K562 (cell line): Measurements from ENCODE around the gene GPSM3. TPM values are rescaled to one million over a fixed set of nuclear protein-coding genes. Genes with fewer than 3 reads are reported as not detected.
A peak's percentile ranks its signal among the peaks of the same experiment; 100 is the strongest.

Experiments
- CREB1 ChIP-seq, 2 experiments: sonication (generic) in 1 of 2; formaldehyde crosslinking in 1 of 2; IDR thresholded peaks; 2 replicates each; pipeline versions ENCODE4 v1.6.1 to v1.8.0; 2012 to 2022; ENCODE audit warnings: inconsistent platforms in 1 of 2, mild to moderate bottlenecking in 1 of 2, missing genetic modification reagents in 1 of 2, moderate library complexity in 1 of 2
- FOSL1 ChIP-seq: fragments of 200-800 bp; sonication (Bioruptor generic); conservative IDR thresholded peaks from 2 replicates; pipeline ENCODE4 v1.6.1; 2016; ENCODE audit warnings: missing genetic modification characterization, missing compliant biosample characterization
- IFI16 ChIP-seq: fragments of 250-450 bp; sonication (Bioruptor Pico); IDR thresholded peaks from 2 replicates; pipeline ENCODE4 v2.1.2; 2022; ENCODE audit warnings: mild to moderate bottlenecking, inconsistent platforms
- PHF21A ChIP-seq: fragments of 450-650 bp; IDR thresholded peaks from 2 replicates; pipeline ENCODE4 v1.6.1; 2017; ENCODE audit warnings: low read depth, borderline replicate concordance
- POLR2A ChIP-seq: fragments of 450-650 bp; conservative IDR thresholded peaks from 2 replicates; pipeline ENCODE4 v1.6.1; 2016
- SNRNP70 ChIP-seq: fragments of 200-400 bp; formaldehyde crosslinking; optimal IDR thresholded peaks from 2 replicates; pipeline ENCODE3; 2017; ENCODE audit warnings: low read depth, low read length
- SREBF2 ChIP-seq: sonication (generic); formaldehyde crosslinking; IDR thresholded peaks from 2 replicates; pipeline ENCODE4 v1.4.0; 2020; ENCODE audit warnings: mild to moderate bottlenecking, missing genetic modification reagents
- TEAD1 ChIP-seq, 2 experiments: fragments of 450-650 bp in 1 of 2; sonication (generic) in 1 of 2; formaldehyde crosslinking; IDR thresholded peaks; 2 replicates each; pipeline versions ENCODE4 v1.4.0 to v1.8.0; 2020 to 2022; ENCODE audit warnings: mild to moderate bottlenecking in 2 of 2, missing genetic modification reagents in 1 of 2
- ZMIZ1 ChIP-seq, 2 experiments: fragments of 150-350 bp in 1 of 2; IDR thresholded peaks; 2 replicates each; pipeline ENCODE4 v1.6.1; 2012 to 2016; ENCODE audit warnings: low read depth in 2 of 2, low read length in 2 of 2, mild to moderate bottlenecking in 1 of 2, moderate library complexity in 1 of 2
- polyA plus RNA-seq, 8 experiments: library from polyadenylated mRNA; depleted of rRNA in 4 of 8; stranded (reverse) in 5 of 8; unstranded in 3 of 8; fragments of >200 nt; fragmentation: Nextera tagmentation in 2 of 8; fragmentation: Illumina TruSeq in 1 of 8; extraction: Ambion mirVana in 2 of 8; extraction: Trizol in 1 of 8; gene quantifications; 2 replicates each; pipeline versions ENCODE4 v1.2.1 to v1.2.3, GENCODE V29; 2011 to 2014; ENCODE audit warnings: inconsistent platforms in 1 of 8, missing spikeins in 1 of 8
- total RNA-seq, 7 experiments: library from RNA; depleted of rRNA in 6 of 7; stranded (reverse); fragments of >200 nt in 6 of 7; fragmentation: Illumina TruSeq in 2 of 7; extraction: Trizol in 2 of 7; gene quantifications; 2 replicates each; pipeline versions ENCODE4 v1.2.1 to v1.2.3, GENCODE V29; 2011 to 2021; ENCODE audit warnings: low replicate concordance in 1 of 7
- TF ChIP-seq, protein P1 (sequence below): fragments of 200-600 bp; sonication (generic); IDR thresholded peaks from one replicate; pipeline ENCODE4 v1.6.1; 2012; ENCODE audit warnings: mild to moderate bottlenecking, low read depth, low read length, inconsistent platforms
- TF ChIP-seq, protein P2 (sequence below): fragments of 450-650 bp; formaldehyde crosslinking; IDR thresholded peaks from 2 replicates; pipeline ENCODE4 v1.4.0; 2020; ENCODE audit warnings: mild to moderate bottlenecking

The GPSM3 gene
- total and polyA plus RNA-seq, 9 of the 15 experiments (the other 6 are each of a cell fraction or from before 2014, with no cell fraction given) = 5.3 to 42.6 (median 24.4) TPM

DNA sequence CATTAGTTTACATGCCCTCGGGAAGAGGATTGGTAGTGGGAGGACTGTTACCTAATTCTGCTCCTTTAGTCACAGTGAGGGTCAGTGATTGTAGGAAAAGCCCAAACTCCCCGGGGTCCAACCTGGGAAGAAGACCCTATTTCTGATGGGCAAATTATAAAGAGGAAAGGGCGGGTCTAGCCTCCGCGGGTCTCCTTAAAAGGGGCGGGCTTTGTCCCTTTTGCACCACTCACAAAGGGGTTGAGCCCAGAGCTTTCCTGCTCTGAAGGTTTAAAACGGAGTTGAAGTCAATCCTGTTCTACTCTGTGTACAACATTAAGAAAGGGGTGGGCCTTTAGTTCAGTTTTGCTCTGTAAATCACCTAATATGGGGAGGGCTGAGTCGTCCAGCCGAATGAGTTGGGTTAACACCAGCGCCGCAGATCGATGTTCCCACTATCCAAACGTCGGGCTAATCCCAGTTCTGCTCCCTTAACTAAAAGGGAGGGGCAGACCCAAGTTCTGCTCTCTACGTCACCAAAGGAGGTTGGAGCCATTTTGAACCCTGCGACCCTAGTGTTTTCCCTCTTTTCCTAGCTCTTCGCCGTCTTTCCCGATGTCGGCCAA is 15.2 kb downstream of the GPSM3 start (continued):
- TF ChIP-seq, protein P1, sequence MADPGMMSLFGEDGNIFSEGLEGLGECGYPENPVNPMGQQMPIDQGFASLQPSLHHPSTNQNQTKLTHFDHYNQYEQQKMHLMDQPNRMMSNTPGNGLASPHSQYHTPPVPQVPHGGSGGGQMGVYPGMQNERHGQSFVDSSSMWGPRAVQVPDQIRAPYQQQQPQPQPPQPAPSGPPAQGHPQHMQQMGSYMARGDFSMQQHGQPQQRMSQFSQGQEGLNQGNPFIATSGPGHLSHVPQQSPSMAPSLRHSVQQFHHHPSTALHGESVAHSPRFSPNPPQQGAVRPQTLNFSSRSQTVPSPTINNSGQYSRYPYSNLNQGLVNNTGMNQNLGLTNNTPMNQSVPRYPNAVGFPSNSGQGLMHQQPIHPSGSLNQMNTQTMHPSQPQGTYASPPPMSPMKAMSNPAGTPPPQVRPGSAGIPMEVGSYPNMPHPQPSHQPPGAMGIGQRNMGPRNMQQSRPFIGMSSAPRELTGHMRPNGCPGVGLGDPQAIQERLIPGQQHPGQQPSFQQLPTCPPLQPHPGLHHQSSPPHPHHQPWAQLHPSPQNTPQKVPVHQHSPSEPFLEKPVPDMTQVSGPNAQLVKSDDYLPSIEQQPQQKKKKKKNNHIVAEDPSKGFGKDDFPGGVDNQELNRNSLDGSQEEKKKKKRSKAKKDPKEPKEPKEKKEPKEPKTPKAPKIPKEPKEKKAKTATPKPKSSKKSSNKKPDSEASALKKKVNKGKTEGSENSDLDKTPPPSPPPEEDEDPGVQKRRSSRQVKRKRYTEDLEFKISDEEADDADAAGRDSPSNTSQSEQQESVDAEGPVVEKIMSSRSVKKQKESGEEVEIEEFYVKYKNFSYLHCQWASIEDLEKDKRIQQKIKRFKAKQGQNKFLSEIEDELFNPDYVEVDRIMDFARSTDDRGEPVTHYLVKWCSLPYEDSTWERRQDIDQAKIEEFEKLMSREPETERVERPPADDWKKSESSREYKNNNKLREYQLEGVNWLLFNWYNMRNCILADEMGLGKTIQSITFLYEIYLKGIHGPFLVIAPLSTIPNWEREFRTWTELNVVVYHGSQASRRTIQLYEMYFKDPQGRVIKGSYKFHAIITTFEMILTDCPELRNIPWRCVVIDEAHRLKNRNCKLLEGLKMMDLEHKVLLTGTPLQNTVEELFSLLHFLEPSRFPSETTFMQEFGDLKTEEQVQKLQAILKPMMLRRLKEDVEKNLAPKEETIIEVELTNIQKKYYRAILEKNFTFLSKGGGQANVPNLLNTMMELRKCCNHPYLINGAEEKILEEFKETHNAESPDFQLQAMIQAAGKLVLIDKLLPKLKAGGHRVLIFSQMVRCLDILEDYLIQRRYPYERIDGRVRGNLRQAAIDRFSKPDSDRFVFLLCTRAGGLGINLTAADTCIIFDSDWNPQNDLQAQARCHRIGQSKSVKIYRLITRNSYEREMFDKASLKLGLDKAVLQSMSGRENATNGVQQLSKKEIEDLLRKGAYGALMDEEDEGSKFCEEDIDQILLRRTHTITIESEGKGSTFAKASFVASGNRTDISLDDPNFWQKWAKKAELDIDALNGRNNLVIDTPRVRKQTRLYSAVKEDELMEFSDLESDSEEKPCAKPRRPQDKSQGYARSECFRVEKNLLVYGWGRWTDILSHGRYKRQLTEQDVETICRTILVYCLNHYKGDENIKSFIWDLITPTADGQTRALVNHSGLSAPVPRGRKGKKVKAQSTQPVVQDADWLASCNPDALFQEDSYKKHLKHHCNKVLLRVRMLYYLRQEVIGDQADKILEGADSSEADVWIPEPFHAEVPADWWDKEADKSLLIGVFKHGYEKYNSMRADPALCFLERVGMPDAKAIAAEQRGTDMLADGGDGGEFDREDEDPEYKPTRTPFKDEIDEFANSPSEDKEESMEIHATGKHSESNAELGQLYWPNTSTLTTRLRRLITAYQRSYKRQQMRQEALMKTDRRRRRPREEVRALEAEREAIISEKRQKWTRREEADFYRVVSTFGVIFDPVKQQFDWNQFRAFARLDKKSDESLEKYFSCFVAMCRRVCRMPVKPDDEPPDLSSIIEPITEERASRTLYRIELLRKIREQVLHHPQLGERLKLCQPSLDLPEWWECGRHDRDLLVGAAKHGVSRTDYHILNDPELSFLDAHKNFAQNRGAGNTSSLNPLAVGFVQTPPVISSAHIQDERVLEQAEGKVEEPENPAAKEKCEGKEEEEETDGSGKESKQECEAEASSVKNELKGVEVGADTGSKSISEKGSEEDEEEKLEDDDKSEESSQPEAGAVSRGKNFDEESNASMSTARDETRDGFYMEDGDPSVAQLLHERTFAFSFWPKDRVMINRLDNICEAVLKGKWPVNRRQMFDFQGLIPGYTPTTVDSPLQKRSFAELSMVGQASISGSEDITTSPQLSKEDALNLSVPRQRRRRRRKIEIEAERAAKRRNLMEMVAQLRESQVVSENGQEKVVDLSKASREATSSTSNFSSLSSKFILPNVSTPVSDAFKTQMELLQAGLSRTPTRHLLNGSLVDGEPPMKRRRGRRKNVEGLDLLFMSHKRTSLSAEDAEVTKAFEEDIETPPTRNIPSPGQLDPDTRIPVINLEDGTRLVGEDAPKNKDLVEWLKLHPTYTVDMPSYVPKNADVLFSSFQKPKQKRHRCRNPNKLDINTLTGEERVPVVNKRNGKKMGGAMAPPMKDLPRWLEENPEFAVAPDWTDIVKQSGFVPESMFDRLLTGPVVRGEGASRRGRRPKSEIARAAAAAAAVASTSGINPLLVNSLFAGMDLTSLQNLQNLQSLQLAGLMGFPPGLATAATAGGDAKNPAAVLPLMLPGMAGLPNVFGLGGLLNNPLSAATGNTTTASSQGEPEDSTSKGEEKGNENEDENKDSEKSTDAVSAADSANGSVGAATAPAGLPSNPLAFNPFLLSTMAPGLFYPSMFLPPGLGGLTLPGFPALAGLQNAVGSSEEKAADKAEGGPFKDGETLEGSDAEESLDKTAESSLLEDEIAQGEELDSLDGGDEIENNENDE = no peak
- TF ChIP-seq ZMIZ1 (IDR thresholded peaks at IDR 0.05; ENCODE audit: low read depth in 2 of 2, low read length in 2 of 2) (0 out of 4 replicates have a peak, but pooled peaks of 1 of the 2 experiments have one; percentile 10), TEAD1 (CRISPR knock-in tag; IDR thresholded peaks at IDR 0.05) (0 out of 4 replicates have a peak, but pooled peaks have one; percentile 32 to 43), IFI16 (CRISPR knock-in tag) (0 out of 2 replicates have a peak, but pooled peaks have one; percentile 31), PHF21A (0 out of 2 replicates have a peak, but pooled peaks have one; percentile 41), SREBF2 (CRISPR knock-in tag) (0 out of 2 replicates have a peak, but pooled peaks have one; percentile 79), POLR2A (peak; percentile 62), SNRNP70 (no peak), FOSL1 (tag) (peak; percentile 45; the same call in 1 of the 2 replicates), CREB1 (IDR thresholded peaks at IDR 0.05) (0 out of 2 replicates have a peak, but pooled peaks have one; percentile 18), CREB1 (CRISPR knock-in tag; IDR thresholded peaks at IDR 0.05) (peak; percentile 72)
- TF ChIP-seq, protein P2, sequence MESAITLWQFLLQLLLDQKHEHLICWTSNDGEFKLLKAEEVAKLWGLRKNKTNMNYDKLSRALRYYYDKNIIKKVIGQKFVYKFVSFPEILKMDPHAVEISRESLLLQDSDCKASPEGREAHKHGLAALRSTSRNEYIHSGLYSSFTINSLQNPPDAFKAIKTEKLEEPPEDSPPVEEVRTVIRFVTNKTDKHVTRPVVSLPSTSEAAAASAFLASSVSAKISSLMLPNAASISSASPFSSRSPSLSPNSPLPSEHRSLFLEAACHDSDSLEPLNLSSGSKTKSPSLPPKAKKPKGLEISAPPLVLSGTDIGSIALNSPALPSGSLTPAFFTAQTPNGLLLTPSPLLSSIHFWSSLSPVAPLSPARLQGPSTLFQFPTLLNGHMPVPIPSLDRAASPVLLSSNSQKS (CRISPR knock-in tag) = peak; percentile 80; the same call in 1 of the 2 replicates
- TF ChIP-seq, all 486 proteins: peak for 99
